Measurements from ENCODE around the gene HLA-DPB1.

HLA-DPB1 gene

DNA sequence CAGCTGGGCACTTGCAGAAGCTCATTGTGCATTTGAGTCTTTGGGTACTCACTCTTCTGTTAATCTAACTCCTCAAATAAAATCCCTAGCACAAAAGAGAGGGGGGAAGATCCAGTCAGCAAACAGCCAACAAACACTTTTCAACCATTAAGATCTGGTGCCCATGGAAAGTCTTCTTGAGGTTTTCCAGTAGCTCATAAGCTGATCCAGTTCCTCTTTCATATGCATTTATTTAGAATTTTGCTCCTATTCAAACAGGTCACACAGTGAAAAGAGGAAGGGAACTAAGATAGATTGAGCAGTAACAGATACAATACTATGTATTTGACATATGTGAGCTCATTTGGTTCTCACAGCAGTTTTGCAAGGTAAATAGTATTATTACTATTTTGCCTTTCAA lies 38.6 kb downstream of the HLA-DPB1 start:
- TF ChIP-seq, protein P1, sequence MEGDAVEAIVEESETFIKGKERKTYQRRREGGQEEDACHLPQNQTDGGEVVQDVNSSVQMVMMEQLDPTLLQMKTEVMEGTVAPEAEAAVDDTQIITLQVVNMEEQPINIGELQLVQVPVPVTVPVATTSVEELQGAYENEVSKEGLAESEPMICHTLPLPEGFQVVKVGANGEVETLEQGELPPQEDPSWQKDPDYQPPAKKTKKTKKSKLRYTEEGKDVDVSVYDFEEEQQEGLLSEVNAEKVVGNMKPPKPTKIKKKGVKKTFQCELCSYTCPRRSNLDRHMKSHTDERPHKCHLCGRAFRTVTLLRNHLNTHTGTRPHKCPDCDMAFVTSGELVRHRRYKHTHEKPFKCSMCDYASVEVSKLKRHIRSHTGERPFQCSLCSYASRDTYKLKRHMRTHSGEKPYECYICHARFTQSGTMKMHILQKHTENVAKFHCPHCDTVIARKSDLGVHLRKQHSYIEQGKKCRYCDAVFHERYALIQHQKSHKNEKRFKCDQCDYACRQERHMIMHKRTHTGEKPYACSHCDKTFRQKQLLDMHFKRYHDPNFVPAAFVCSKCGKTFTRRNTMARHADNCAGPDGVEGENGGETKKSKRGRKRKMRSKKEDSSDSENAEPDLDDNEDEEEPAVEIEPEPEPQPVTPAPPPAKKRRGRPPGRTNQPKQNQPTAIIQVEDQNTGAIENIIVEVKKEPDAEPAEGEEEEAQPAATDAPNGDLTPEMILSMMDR (IDR thresholded peaks at IDR 0.05; ENCODE audit: low read depth, low read length), result no peak
- DNase-seq (ENCODE audit: extremely low read depth, low read depth), result no peak

DNA sequence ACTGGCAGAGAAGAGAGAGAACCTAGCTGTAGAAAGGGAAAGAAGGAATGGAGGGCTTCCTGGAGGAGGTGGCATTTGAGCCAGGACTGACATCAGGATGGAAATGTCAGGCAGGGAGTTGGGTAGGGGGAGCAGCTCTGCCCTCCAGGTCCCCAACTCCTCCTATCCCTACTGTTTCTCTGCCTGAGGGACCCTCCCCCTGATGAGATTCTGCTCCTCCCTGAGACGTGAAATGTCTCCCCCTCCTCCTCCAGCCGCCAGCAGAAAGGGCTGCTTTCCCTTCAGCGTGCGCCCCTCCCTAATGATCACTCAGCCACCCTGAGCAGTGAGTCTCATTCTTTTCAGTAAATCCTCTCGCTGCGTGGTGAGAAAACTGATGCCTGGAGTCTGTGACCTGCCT lies 40.6 kb downstream of the HLA-DPB1 start:
- TF ChIP-seq, protein P1 (IDR thresholded peaks at IDR 0.05; ENCODE audit: low read depth, low read length), result no peak
- no peak for DNase-seq (ENCODE audit: extremely low read depth, low read depth)

DNA sequence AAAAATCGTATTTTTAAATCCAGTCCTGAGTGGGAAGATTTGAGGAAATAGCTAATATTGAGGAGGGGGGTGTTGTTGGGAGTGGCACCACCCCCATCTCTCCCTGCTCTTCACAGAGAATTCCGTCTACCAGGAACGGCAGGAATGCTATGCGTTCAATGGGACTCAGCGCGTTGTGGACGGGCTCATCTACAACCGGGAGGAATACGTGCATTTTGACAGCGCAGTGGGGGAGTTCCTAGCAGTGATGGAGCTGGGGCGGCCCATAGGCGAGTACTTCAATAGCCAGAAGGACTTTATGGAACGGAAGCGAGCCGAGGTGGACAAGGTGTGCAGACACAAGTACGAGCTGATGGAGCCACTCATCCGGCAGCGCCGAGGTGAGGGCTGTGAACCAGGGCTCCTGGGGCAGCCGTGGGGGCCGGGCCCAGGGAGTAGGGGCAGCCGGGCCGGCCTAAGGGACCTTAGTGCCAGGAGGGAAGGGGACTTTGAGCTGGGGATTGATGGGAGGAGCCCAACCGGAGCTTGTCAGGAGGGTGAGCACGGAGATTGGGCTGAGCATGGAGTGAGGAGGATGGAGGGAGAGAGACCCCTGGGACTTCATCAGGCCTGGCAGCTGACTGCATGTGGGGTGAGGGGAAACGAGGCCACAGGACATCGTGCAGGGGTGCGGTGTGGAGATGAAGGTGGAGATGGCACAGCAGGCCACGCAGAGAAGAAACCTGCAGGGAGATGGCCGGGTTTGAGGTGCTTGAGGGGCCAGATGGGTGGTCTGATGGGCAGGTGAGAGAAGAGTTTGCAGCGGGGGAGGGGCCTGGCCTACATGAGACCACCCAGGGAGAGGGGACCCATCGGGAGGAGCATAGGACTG lies 41.3 kb downstream of the HLA-DPB1 start:
- no peak for DNase-seq (ENCODE audit: extremely low read depth, low read depth)
- TF ChIP-seq, protein P1 (IDR thresholded peaks at IDR 0.05; ENCODE audit: low read depth, low read length), result no peak

DNA sequence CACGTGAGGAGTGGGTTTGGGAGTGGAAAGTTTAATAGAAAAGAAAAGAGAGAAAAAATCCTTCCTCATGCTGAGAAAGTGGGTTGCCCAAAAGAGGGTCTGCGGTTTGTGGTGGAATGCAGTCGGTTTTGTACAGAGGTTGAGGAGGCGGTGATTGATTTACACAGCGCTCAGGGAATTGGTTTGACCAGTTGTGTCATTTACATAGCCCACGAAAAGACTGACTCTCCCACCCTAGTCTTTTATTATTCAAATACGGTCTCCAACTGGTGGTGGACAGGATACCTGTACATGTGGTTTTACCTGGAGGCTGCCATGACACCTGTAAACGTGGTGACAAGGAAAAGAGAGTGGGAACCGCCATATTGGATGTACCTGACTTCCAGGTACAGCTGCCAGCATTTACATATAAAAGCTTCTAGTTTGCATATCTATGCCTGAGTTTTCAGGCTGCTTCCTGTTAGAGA lies 42.1 kb downstream of the HLA-DPB1 start:
- DNase-seq (ENCODE audit: extremely low read depth, low read depth), result no peak
- TF ChIP-seq, protein P1 (IDR thresholded peaks at IDR 0.05; ENCODE audit: low read depth, low read length), result no peak

DNA sequence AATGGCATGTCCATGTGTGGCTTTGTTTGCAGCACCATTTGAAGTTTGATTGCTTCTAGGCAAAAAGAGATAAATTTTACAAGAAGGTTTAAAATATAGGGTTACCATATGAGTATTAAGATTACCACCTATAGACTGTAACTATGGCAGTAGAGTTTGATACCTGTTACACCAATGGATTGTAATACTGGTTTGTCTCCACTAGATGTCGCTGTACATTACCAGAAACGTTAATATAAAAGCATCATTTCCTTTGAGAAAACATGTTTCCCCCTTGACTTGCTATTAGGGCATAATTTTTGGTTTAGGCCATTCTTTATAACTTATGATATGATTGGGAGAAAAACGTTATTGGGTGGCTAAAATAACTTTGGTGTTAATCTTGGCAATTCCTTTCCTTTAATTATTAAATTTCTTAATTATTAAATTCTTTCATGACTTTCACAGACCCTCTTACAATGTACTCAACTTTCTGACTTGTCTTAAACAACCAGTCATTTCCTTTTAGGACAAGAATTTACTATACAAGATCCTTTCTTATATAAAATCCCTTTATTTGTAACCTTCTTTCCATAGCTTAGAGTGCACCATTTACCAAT lies 42.8 kb downstream of the HLA-DPB1 start:
- DNase-seq (ENCODE audit: extremely low read depth, low read depth), result peak; percentile 7
- TF ChIP-seq, protein P1 (IDR thresholded peaks at IDR 0.05; ENCODE audit: low read depth, low read length), result peak; percentile 61

DNA sequence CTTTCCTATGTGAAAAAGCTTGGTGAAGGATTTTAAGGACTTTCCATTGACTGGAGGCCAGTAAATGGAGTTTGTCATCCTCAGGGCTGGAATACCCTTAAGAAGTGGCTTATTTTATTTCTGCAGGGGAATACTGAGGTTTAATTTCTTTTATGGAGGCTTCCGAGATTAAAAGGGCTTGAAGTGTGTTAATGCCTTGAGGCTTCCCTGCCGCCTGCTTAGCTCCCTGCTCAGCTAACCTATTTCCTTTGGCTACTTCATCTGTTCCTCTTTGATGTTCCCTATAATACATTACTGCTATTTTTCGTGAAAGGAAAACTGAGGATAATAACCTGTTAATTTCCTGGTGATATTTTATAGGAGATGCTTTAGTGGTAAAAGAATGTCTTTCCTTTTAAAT lies 44.2 kb downstream of the HLA-DPB1 start:
- DNase-seq (ENCODE audit: extremely low read depth, low read depth), result no peak
- TF ChIP-seq, protein P1 (IDR thresholded peaks at IDR 0.05; ENCODE audit: low read depth, low read length), result no peak

DNA sequence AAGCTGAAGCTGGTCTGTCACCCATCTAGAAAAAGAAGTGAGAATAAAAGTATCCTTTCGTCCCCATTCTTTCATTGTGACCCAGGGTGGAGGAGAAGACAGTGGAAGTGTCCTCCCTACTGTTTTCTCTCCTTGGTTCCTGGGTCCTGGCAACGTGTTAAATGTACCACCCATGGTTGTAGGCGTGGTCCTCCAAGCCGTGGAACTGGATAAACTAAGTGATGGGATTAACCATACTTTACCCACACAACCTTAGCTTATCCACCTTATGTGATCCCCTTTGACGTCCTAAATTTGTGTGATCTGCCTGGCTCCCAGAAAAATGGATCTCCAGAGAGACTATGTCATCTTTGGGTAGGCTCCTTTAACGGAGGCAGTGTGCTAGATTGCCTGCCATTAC lies 47.4 kb downstream of the HLA-DPB1 start:
- TF ChIP-seq, protein P1 (IDR thresholded peaks at IDR 0.05; ENCODE audit: low read depth, low read length), result no peak
- no peak for DNase-seq (ENCODE audit: extremely low read depth, low read depth)

All from AG09319 (cell line).